Stimulated activated CD8-positive, alpha-beta memory T cell treated with anti-CD3 and anti-CD28 coated beads, Interleukin-12 subunit alpha, Interleukin-12 subunit beta, amount 100 ng/mL, for 4 hours (primary cell): Measurements from ENCODE around the gene ADAP2.
A peak's percentile ranks its signal among the peaks of the same experiment; 100 is the strongest.
"Not testable (repeated sequence)": the region's sequence is repeated elsewhere in the genome, so short reads cannot be mapped to it uniquely, and the experiment has no call there.

Source experiments
- DNase-seq: peaks from one replicate; pipeline ENCODE4 v3.0.0-alpha.2; 2020; ENCODE audit warnings: low read depth

The ADAP2 gene

GRCh38 chr17:30969989-30970830 is 48.5 kb downstream of the ADAP2 start:
- DNase-seq: no peak

GRCh38 chr17:30970831-30971567 is 49.3 kb downstream of the ADAP2 start, which contains the start of gene RNF135:
RNF135 (plus strand) TSS chr17:30971039; CDS start chr17:30971074, 35 bp downstream.
- peak; percentile 26 for DNase-seq

DNA sequence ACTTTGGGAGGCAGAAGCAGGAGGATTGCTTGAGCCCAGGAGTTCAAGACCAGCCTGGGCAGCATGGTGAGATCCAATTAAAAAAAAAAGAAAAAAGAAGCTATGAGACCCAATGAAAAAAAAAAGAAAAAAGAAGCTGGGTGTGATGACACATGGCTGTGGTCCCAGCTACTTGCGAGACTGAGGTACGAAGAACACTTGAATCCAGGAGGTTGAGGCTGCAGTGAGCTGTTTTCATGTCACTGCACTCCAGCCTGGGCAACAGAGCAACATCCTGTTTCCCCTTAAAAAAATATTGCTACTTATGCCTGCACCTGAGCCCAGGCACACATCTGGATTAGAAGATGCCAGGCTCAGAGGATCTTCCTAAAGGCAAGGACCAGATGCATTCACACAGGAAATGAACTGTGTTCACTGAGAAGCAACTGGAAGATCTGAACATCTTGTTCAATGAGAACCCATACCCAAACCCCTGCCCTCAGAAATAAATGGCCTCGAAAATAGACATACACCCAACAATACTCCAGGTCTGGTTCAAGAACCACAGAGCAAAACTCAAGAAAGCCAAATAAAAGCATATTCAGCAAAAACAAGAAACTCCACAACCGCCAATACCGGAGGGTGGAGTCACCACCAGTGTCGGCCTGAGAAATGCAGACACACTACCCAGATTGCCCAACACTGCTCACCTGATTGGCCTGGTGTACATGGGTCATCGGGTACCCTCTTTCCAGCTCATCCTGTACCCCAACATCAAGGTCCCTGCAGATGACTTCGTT is 53.5 kb downstream of the ADAP2 start:
- no peak for DNase-seq

- not testable (repeated sequence) for DNase-seq
Observed at GRCh38 chr17:30979919-30980318, 58.2 kb downstream of the ADAP2 start.

GRCh38 chr17:30981531-30982519 is 60.1 kb downstream of the ADAP2 start:
- no peak for DNase-seq

DNA sequence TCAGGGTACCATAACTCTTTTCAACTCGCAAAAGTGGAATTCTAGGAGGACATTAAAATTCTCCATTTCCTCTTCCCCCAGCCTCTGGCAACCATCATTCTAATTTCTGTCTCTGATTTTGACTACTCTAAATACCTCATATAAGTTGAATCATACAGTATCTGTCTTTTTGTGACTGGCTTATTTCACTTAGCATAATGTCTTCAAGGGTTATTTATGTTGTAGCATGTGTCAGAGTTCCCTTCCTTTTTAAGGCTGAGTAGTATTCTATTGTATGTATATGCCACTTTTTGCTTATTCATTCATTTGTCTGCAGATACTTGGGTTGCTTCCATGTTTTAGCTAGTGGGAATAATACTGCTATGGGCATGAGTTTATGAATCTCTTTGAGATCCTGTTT is 61.1 kb downstream of the ADAP2 start:
- no peak for DNase-seq

GRCh38 chr17:30990458-30990857 is 68.7 kb downstream of the ADAP2 start:
- no peak for DNase-seq

DNA sequence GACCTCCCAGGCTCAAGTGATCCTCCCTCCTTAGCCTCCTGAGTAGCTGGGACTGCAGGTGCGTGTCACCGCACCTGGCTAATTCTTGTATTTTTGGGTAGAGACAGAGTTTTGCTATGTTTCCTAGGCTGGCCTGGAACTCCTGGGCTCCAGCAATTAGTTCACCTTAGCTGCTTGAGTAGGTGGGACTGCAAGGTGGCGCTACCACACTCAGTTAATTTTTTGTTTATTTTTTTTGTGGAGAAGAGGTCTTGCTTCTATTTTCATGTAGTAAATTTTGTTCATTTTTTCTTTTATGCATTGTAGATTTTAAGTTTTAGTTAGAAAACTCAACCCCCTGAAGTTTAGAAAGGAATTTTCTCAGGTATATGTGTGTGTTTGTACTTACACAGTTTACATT is 70.8 kb downstream of the ADAP2 start:
- no peak for DNase-seq

GRCh38 chr17:30995347-30995746 is 73.6 kb downstream of the ADAP2 start:
- no peak for DNase-seq

- no peak for DNase-seq
Observed at GRCh38 chr17:30996486-30996885, 74.7 kb downstream of the ADAP2 start.

GRCh38 chr17:30997270-30997669 is 75.5 kb downstream of the ADAP2 start:
- no peak for DNase-seq

GRCh38 chr17:30997842-30998241 is 76.1 kb downstream of the ADAP2 start:
- DNase-seq: no peak

DNA sequence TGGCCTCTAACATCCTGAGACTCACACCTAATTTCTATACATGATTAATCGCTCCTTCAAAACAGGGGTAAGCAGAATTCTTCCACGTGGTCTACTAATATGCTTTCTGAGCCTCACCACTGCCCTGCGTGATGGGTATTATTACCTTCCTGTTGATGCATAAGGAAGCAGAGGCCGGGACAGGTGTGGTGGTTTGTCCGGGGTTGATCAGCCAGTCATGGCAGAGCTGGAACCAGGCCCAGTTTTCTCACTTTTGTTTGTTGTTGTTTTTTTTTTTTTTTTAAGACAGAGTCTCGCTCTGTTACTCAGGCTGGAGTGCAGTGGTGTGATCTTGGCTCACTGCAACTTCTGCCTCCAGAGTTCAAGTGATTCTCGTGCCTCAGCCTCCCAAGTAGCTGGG is 80.3 kb downstream of the ADAP2 start:
- no peak for DNase-seq

GRCh38 chr17:31003225-31003866 is 81.6 kb downstream of the ADAP2 start:
- no peak for DNase-seq

GRCh38 chr17:31004160-31004559 is 82.4 kb downstream of the ADAP2 start:
- no peak for DNase-seq

- DNase-seq: no peak
Observed at GRCh38 chr17:31007695-31008373, 86.1 kb downstream of the ADAP2 start.

- DNase-seq: peak; percentile 28
Observed at GRCh38 chr17:31008374-31009041, 86.8 kb downstream of the ADAP2 start.
